ENCODE measurements around the gene MYH10. TPM values are rescaled to one million over a fixed set of nuclear protein-coding genes. Genes with fewer than 3 reads are reported as not detected.

The MYH10 gene
- total and polyA plus RNA-seq, 9 donors, result 30.4 to 117 (median 75.5) TPM

DNA sequence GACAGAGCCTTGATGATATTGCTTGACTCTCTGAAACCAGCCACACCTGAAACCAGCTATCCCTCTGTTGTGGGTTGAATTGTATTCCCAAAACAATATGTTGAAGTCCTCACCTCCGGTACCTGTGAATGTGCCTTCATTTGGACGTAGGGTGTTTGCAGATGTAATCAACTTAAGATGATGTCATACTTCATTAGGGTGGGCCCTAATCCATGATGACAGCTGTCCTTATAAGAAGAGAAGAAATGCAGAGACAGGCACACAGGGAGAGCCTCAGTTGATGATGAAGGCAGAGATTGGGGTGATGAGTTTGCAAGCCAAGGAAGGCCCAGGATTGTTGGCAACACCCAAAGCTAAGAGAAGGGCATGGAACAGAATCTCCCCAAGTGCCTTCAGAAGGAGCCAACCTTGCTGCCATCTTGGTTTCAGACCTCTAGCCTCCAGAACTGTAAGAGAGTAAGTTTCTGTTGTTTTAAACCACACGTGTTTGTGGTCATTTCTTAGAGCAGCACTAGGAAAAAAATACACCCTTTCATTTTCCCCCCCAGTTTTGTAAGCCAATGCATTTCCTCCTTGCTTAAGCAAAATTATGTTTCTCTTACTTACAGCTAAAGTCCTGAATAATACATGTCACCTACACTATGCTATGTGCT, 29.4 kb upstream of the MYH10 start:
- TF ChIP-seq POLR2A (IDR thresholded peaks at IDR 0.05), result no peak
- TF ChIP-seq EP300 (IDR thresholded peaks at IDR 0.05), result no peak
- TF ChIP-seq, protein P1, sequence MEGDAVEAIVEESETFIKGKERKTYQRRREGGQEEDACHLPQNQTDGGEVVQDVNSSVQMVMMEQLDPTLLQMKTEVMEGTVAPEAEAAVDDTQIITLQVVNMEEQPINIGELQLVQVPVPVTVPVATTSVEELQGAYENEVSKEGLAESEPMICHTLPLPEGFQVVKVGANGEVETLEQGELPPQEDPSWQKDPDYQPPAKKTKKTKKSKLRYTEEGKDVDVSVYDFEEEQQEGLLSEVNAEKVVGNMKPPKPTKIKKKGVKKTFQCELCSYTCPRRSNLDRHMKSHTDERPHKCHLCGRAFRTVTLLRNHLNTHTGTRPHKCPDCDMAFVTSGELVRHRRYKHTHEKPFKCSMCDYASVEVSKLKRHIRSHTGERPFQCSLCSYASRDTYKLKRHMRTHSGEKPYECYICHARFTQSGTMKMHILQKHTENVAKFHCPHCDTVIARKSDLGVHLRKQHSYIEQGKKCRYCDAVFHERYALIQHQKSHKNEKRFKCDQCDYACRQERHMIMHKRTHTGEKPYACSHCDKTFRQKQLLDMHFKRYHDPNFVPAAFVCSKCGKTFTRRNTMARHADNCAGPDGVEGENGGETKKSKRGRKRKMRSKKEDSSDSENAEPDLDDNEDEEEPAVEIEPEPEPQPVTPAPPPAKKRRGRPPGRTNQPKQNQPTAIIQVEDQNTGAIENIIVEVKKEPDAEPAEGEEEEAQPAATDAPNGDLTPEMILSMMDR (IDR thresholded peaks at IDR 0.05), result no peak
- WGBS, 3 donors, result 73 to 79% (median 77%) methylated on average over 3 of the region's 3 CpGs
- intact Hi-C loops (cut with DNase I), result no loop called here
- no peak for DNase-seq
- peaks cover 0 to 3% of the 10 kb centered on the region in 2 donors for H3K9me3 ChIP-seq
- H3K4me1 ChIP-seq (ENCODE audit: insufficient read depth), result no peaks in the 10 kb centered on the region
- H3K27me3 ChIP-seq, result no peaks in the 10 kb centered on the region
- H3K4me3 ChIP-seq, result no peak overlapping the region
- H3K36me3 ChIP-seq, result no peaks in the 10 kb centered on the region
- H3K27ac ChIP-seq, result no peak overlapping the region

DNA sequence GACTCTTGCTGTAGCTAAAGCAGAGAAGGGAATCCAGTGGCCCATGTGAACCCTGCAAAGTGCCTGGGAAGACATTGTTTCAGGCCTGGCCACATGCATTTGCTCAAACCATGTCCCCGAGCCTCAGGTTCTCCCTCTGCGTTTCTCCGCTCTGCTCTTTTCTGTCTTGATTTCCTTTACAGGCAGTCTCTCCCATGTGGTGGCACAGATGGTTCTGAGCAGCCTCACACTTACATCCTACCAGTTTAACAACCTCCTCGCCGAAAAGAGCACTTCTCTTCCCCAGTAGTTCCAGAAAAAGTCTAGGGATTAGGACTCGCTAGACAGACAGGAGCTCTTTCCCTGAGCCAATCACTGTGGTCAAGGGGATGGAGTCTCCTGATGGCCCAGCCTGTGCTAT, 28.3 kb upstream of the MYH10 start:
- TF ChIP-seq POLR2A (IDR thresholded peaks at IDR 0.05) (no peak), EP300 (IDR thresholded peaks at IDR 0.05) (no peak)
- TF ChIP-seq, protein P1 (IDR thresholded peaks at IDR 0.05), result no peak
- Histone ChIP-seq H3K4me3 (no peak overlapping the region), H3K9me3 (peaks cover 0 to 3% of the 10 kb centered on the region in 2 donors), H3K4me1 (ENCODE audit: insufficient read depth) (no peaks in the 10 kb centered on the region), H3K27me3 (no peaks in the 10 kb centered on the region), H3K36me3 (no peaks in the 10 kb centered on the region), H3K27ac (no peak overlapping the region)
- intact Hi-C loops (cut with DNase I), result no loop called here
- DNase-seq, result no peak
- WGBS, 3 donors, result 91 to 98% (median 96%) methylated on average over 6 of the region's 6 CpGs

DNA sequence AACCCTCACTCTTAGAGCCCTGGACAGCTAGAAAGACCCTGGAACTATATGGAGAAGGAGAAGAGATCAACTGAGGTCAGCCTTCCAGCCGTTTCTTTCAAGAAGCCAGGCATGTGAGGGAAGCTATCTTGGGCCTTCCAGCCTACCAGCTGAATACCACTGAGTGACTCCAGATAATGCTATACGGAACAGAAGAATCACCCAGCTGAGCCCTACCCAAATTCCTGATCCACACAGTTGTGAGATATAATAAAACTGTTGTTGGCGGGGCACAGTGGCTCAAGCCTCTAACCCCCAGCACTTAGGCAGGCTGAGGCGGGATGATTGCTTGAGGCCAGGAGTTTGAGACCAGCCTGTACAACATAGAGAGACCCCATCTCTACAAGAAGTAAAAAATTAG, 26.2 kb upstream of the MYH10 start:
- Histone ChIP-seq H3K27ac (no peak overlapping the region), H3K36me3 (no peaks in the 10 kb centered on the region), H3K4me3 (no peak overlapping the region), H3K27me3 (no peaks in the 10 kb centered on the region), H3K4me1 (ENCODE audit: insufficient read depth) (no peaks in the 10 kb centered on the region), H3K9me3 (peaks cover 0 to 3% of the 10 kb centered on the region in 2 donors)
- WGBS, 3 donors, result 90 to 95% (median 92%) methylated on average over 4 of the region's 4 CpGs
- no peak for DNase-seq
- intact Hi-C loops (cut with DNase I), result no loop called here
- TF ChIP-seq, protein P1 (IDR thresholded peaks at IDR 0.05), result no peak
- TF ChIP-seq POLR2A (IDR thresholded peaks at IDR 0.05) (no peak), EP300 (IDR thresholded peaks at IDR 0.05) (no peak)

DNA sequence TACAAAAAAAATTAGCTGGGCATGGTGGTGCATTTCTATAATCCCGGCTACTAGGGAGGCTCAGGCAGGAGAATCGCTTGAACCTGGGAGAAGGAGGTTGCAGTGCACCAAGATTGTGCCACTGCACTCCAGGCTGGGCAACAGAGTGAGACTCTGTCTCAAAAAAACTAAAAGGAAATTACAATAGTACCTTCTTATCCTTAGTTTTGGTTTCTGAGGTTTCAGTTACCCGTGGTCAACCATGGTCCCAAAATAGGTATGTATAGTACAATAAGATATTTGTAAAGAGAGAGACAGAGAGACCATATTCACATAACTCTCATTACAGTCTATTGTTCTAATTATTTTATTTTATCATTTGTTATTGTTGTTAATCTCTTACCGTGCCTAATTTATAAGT, 24.3 kb upstream of the MYH10 start:
- Histone ChIP-seq H3K9me3 (peaks cover 0 to 3% of the 10 kb centered on the region in 2 donors), H3K4me3 (no peak overlapping the region), H3K27me3 (no peaks in the 10 kb centered on the region), H3K27ac (no peak overlapping the region), H3K4me1 (ENCODE audit: insufficient read depth) (no peaks in the 10 kb centered on the region), H3K36me3 (no peaks in the 10 kb centered on the region)
- DNase-seq, result no peak
- intact Hi-C loops (cut with DNase I), result no loop called here
- TF ChIP-seq, protein P1 (IDR thresholded peaks at IDR 0.05), result no peak
- TF ChIP-seq EP300 (IDR thresholded peaks at IDR 0.05), result no peak
- no peak for TF ChIP-seq POLR2A (IDR thresholded peaks at IDR 0.05)
- 78 to 94% (median 88%) methylated on average over 4 of the region's 4 CpGs for WGBS, 3 donors

Measured in ovary (tissue), 9 donors.